ENCODE results near the gene RPS19.

DNA sequence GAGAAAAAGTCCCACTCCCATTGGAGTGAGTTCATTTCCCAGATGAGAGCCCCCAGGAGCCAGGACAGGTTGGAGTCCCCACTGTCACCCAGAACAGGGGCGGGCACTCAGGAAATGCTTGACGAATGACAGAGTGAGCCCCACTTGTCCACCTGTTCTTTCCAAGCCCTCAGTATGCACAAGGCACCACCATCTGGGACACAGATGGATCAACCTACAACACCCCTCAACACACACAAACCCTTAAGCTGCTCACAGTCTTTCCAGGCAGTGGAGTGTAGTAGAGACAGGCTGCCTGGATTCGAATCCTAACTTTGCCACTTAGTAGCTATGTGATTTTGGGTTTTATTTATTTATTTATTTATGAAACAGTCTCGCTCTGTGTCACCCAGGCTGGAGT, 30.9 kb downstream of the RPS19 start:
- TF ChIP-seq, protein P1, sequence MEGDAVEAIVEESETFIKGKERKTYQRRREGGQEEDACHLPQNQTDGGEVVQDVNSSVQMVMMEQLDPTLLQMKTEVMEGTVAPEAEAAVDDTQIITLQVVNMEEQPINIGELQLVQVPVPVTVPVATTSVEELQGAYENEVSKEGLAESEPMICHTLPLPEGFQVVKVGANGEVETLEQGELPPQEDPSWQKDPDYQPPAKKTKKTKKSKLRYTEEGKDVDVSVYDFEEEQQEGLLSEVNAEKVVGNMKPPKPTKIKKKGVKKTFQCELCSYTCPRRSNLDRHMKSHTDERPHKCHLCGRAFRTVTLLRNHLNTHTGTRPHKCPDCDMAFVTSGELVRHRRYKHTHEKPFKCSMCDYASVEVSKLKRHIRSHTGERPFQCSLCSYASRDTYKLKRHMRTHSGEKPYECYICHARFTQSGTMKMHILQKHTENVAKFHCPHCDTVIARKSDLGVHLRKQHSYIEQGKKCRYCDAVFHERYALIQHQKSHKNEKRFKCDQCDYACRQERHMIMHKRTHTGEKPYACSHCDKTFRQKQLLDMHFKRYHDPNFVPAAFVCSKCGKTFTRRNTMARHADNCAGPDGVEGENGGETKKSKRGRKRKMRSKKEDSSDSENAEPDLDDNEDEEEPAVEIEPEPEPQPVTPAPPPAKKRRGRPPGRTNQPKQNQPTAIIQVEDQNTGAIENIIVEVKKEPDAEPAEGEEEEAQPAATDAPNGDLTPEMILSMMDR (IDR thresholded peaks at IDR 0.05), result no peak
- TF ChIP-seq POLR2A (IDR thresholded peaks at IDR 0.05), result no peak
